Measurements from ENCODE around the gene PGPEP1.
"Not testable (repeated sequence)": the region's sequence is repeated elsewhere in the genome, so short reads cannot be mapped to it uniquely, and the experiment has no call there.

Gene PGPEP1

GRCh38 chr19:18308051-18308947 lies 32.1 kb upstream of the PGPEP1 start:
- DNase-seq: no peak

- DNase-seq: no peak
Measured at GRCh38 chr19:18308948-18309325, 31.5 kb upstream of the PGPEP1 start.

- no peak for DNase-seq
Measured at GRCh38 chr19:18309525-18310064, 30.8 kb upstream of the PGPEP1 start.

GRCh38 chr19:18310118-18310909 lies 30.1 kb upstream of the PGPEP1 start:
- DNase-seq: no peak

GRCh38 chr19:18310966-18311365 lies 29.4 kb upstream of the PGPEP1 start:
- no peak for DNase-seq

GRCh38 chr19:18311502-18312091 lies 28.8 kb upstream of the PGPEP1 start:
- DNase-seq: no peak

GRCh38 chr19:18312092-18312534 lies 28.3 kb upstream of the PGPEP1 start:
- no peak for DNase-seq

GRCh38 chr19:18313398-18313797 lies 27.0 kb upstream of the PGPEP1 start:
- no peak for DNase-seq

GRCh38 chr19:18317961-18318800 lies 22.2 kb upstream of the PGPEP1 start:
- DNase-seq: peak in 8 of 51 donors; percentile 6 to 23 (median 16)

- no peak for DNase-seq
Measured at GRCh38 chr19:18319591-18320135, 20.7 kb upstream of the PGPEP1 start.

- no peak for DNase-seq
Measured at GRCh38 chr19:18320865-18321733, 19.3 kb upstream of the PGPEP1 start.

- no peak for DNase-seq
Measured at GRCh38 chr19:18321734-18322102, 18.7 kb upstream of the PGPEP1 start.

- DNase-seq: peak in 8 of 51 donors; percentile 3 to 18 (median 10)
Measured at GRCh38 chr19:18322318-18322758, 18.1 kb upstream of the PGPEP1 start.

- DNase-seq: peak; percentile 63 to 98 (median 95)
Measured at GRCh38 chr19:18322759-18323460, 17.5 kb upstream of the PGPEP1 start, which contains the start of gene LSM4. TSS of gene LSM4 (minus strand) at chr19:18323076. CDS start at chr19:18323020, 56 bp downstream.

GRCh38 chr19:18324373-18324731 lies 16.0 kb upstream of the PGPEP1 start:
- not testable (repeated sequence) for DNase-seq

- no peak for DNase-seq
Measured at GRCh38 chr19:18326772-18327171, 13.6 kb upstream of the PGPEP1 start.

- peak in 49 of 51 donors; percentile 32 to 98 (median 84) for DNase-seq
Measured at GRCh38 chr19:18328340-18329034, 11.9 kb upstream of the PGPEP1 start.

- DNase-seq: no peak
Measured at GRCh38 chr19:18329035-18329376, 11.4 kb upstream of the PGPEP1 start.
